ENCODE data around the gene DDX4.

The DDX4 gene

GRCh38 chr5:55866485-55866884 is 128.6 kb downstream of the DDX4 start:
- no peak for DNase-seq (ENCODE audit: low spot score)

All from hepatic stellate cell (primary cell).